Measurements from ENCODE around the gene ZNF414.

DNA sequence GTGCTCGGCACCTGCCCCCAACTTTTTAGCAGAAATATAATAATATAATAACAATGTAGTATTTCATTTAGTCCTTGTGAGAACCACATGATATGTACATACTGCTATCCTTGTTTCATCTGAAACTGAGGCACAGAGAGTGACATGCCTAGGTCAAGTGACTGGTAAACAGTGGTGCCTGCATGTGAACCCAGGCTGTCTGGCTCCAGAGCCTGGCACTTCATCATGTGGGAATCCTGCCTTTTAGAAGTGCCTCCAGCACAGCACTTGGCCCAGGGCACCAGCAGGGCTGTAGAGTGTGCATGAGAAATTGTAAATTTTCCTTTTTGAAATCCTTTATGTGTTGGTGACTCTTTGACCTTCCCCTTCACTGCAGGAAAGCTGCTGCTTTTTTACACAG, 39.0 kb downstream of the ZNF414 start:
- TF ChIP-seq, protein P1, sequence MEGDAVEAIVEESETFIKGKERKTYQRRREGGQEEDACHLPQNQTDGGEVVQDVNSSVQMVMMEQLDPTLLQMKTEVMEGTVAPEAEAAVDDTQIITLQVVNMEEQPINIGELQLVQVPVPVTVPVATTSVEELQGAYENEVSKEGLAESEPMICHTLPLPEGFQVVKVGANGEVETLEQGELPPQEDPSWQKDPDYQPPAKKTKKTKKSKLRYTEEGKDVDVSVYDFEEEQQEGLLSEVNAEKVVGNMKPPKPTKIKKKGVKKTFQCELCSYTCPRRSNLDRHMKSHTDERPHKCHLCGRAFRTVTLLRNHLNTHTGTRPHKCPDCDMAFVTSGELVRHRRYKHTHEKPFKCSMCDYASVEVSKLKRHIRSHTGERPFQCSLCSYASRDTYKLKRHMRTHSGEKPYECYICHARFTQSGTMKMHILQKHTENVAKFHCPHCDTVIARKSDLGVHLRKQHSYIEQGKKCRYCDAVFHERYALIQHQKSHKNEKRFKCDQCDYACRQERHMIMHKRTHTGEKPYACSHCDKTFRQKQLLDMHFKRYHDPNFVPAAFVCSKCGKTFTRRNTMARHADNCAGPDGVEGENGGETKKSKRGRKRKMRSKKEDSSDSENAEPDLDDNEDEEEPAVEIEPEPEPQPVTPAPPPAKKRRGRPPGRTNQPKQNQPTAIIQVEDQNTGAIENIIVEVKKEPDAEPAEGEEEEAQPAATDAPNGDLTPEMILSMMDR (IDR thresholded peaks at IDR 0.05), result no peak
- no peak for TF ChIP-seq POLR2AphosphoS5 (IDR thresholded peaks at IDR 0.05)
- no peak for TF ChIP-seq EP300 (IDR thresholded peaks at IDR 0.05)

All from suprapubic skin (tissue), 4 donors.